ENCODE data around the gene NTMT2. TPM values are rescaled to one million over a fixed set of nuclear protein-coding genes. Genes with fewer than 3 reads are reported as not detected.

The NTMT2 gene
- total and polyA plus RNA-seq, 7 donors = 0.28 TPM; not detected in 6

- H3K36me3 ChIP-seq (ENCODE audit: insufficient read depth in 1 of 2, low read depth in 1 of 2) = no peaks in the 10 kb centered on the region
- WGBS, 3 donors = 36 to 51% (median 38%) methylated on average over 4 of the region's 4 CpGs
- H3K27me3 ChIP-seq (ENCODE audit: insufficient read depth in 3 of 3, low read length in 2 of 3) = no peaks in the 10 kb centered on the region
- H3K27ac ChIP-seq = peak overlapping the region; percentile 19
- intact Hi-C loops (cut with DNase I) = no loop called here
- H3K4me1 ChIP-seq = peaks cover 9% of the 10 kb centered on the region
- no peaks in the 10 kb centered on the region for H3K9me3 ChIP-seq
- TF ChIP-seq CTCF (IDR thresholded peaks at IDR 0.05) = no peak
- ATAC-seq (no peak), DNase-seq (no peak)
- no peak overlapping the region for H3K4me3 ChIP-seq
Measured at GRCh38 chr1:170200621-170201397, 55.0 kb downstream of the NTMT2 start.

DNA sequence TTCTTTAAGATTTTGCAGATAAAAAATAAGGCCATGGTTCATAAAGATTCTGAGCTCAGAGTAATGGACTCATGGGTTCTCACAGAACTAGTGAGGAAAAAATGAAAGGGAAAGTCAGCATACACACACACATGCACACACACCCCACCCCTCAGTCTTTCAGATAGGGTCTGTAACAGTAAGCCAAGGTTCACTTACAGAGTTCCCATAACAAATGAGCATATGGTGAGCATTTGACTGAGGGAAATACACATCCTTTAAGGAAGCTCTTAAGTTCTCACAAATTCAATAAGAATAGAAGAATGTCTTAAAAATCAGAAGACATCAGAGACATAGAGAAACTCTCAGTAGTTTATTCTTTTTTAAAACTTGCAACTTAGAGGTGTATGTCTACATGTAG lies 57.9 kb downstream of the NTMT2 start:
- peaks cover 3% of the 10 kb centered on the region for H3K4me1 ChIP-seq
- H3K36me3 ChIP-seq (ENCODE audit: insufficient read depth in 1 of 2, low read depth in 1 of 2) = no peaks in the 10 kb centered on the region
- DNase-seq = no peak
- H3K9me3 ChIP-seq = no peaks in the 10 kb centered on the region
- H3K27ac ChIP-seq = no peak overlapping the region
- no peak for TF ChIP-seq CTCF (IDR thresholded peaks at IDR 0.05)
- no peaks in the 10 kb centered on the region for H3K27me3 ChIP-seq (ENCODE audit: insufficient read depth in 3 of 3, low read length in 2 of 3)
- ATAC-seq = no peak
- H3K4me3 ChIP-seq = no peak overlapping the region
- intact Hi-C loops (cut with DNase I) = no loop called here

DNA sequence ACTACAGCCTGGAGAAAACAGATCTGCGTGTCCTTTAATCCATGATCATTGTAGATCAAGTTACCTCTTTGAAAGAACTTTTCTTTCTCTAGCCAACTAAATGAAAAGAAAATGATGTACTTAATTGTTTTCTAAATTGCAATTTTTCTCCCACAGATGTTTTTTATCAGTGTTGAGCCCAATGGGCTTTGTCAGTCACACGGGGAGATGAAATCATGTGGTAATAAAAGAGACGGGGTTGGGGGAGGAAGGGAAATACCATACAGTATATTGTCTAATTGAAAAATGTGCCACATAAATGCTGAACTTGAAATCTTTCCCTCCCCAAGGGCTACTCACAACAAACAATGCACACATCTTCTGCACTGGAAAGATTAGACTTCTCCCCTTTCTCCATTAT lies 58.4 kb downstream of the NTMT2 start:
- Histone ChIP-seq H3K4me1 (peaks cover 3% of the 10 kb centered on the region), H3K4me3 (no peak overlapping the region), H3K27ac (no peak overlapping the region), H3K9me3 (no peaks in the 10 kb centered on the region), H3K27me3 (ENCODE audit: insufficient read depth in 3 of 3, low read length in 2 of 3) (no peaks in the 10 kb centered on the region), H3K36me3 (ENCODE audit: insufficient read depth in 1 of 2, low read depth in 1 of 2) (no peaks in the 10 kb centered on the region)
- intact Hi-C loops (cut with DNase I) = no loop called here
- WGBS, 3 donors = 32 to 54% (median 44%) methylated on average over 3 of the region's 3 CpGs
- TF ChIP-seq CTCF (IDR thresholded peaks at IDR 0.05) = no peak
- ATAC-seq (no peak), DNase-seq (no peak)

DNA sequence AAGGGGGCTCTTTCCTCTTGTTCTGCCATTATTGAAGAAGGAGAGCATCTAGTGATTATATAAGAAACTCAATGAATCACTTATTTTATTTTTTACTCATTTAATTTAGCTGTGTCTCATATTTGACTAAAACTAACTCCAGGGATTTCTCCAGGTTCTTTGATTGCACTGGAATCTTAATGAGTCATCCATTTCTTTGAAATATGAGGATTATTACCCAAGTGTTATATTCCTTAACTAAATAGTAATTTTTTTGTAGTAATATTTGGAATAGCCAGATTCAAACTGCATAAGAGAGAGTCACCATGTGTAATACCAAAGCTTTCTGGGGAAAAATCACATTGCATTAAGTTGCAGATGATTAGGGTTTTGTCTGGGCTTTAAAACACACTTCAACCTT lies 59.5 kb downstream of the NTMT2 start:
- DNase-seq (no peak), ATAC-seq (no peak)
- H3K9me3 ChIP-seq = no peaks in the 10 kb centered on the region
- H3K27me3 ChIP-seq (ENCODE audit: insufficient read depth in 3 of 3, low read length in 2 of 3) = no peaks in the 10 kb centered on the region
- H3K36me3 ChIP-seq (ENCODE audit: insufficient read depth in 1 of 2, low read depth in 1 of 2) = no peaks in the 10 kb centered on the region
- no peak overlapping the region for H3K4me3 ChIP-seq
- TF ChIP-seq CTCF (IDR thresholded peaks at IDR 0.05) = no peak
- intact Hi-C loops (cut with DNase I) = no loop called here
- H3K4me1 ChIP-seq = peaks cover under 1% of the 10 kb centered on the region
- no peak overlapping the region for H3K27ac ChIP-seq

- intact Hi-C loops (cut with DNase I) = no loop called here
- H3K27me3 ChIP-seq (ENCODE audit: insufficient read depth in 3 of 3, low read length in 2 of 3) = no peaks in the 10 kb centered on the region
- H3K9me3 ChIP-seq = no peaks in the 10 kb centered on the region
- no peak overlapping the region for H3K4me3 ChIP-seq
- TF ChIP-seq CTCF (IDR thresholded peaks at IDR 0.05) = no peak
- H3K36me3 ChIP-seq (ENCODE audit: insufficient read depth in 1 of 2, low read depth in 1 of 2) = no peaks in the 10 kb centered on the region
- ATAC-seq = no peak
- no peaks in the 10 kb centered on the region for H3K4me1 ChIP-seq
- H3K27ac ChIP-seq = no peak overlapping the region
- DNase-seq = no peak
Measured at GRCh38 chr1:170209125-170209524, 63.4 kb downstream of the NTMT2 start.

Data from psoas muscle (tissue), 8 donors.